SK-N-SH (cell line): ENCODE measurements around the gene ZNF804B. TPM values are rescaled to one million over a fixed set of nuclear protein-coding genes. Genes with fewer than 3 reads are reported as not detected.

Experiments
- CTCF ChIA-PET: fragments of 300-600, 350-600 bp; formaldehyde crosslinking; extraction: SDS; loops from one replicate; lab custom pipeline; 2021; lab: Yijun Ruan, JAX
- POLR2A ChIA-PET: fragments of 350-600 bp; sonication (Branson Sonifier 250); formaldehyde crosslinking; extraction: SDS; loops from one replicate; lab custom pipeline; 2020; ENCODE audit warnings: antibody characterized with exemption, inconsistent platforms; lab: Yijun Ruan, JAX
- DNase-seq: peaks from one replicate; pipeline ENCODE4 v3.0.0; 2012
- H2AFZ ChIP-seq: fragments of 200-600 bp; sonication (generic); 2 replicates; pipeline ENCODE4 v1.8.1; 2016; ENCODE audit warnings: antibody characterized with exemption, mild to moderate bottlenecking, low read depth
- H3F3A ChIP-seq: fragments of 200-600 bp; sonication (generic); replicated peaks from 2 replicates; pipeline ENCODE3; 2016; ENCODE audit warnings: antibody characterized with exemption, mild to moderate bottlenecking; ENCODE audit not compliant: insufficient read depth
- H3K27ac ChIP-seq, 2 experiments: fragments of 200-500 bp in 1 of 2; fragments of 200-600 bp in 1 of 2; sonication (Bioruptor generic) in 1 of 2; sonication (generic), shearing (Covaris generic) in 1 of 2; 2 replicates each; pipeline versions ENCODE4 v1.5.1 to v1.6.1; 2014 to 2016; ENCODE audit warnings: low read depth in 2 of 2, inconsistent platforms in 1 of 2, low read length in 1 of 2, mild to moderate bottlenecking in 1 of 2, mixed read lengths in 1 of 2
- H3K27me3 ChIP-seq: fragments of 200-600 bp; sonication (generic), shearing (Covaris generic); 2 replicates; pipeline ENCODE4 v1.6.1; 2016; ENCODE audit warnings: mixed run types; ENCODE audit not compliant: insufficient read depth
- H3K36me3 ChIP-seq, 2 experiments: fragments of 200-500 bp in 1 of 2; fragments of 200-600 bp in 1 of 2; sonication (Bioruptor generic) in 1 of 2; sonication (generic) in 1 of 2; replicated peaks in 1 of 2; 2 replicates each; pipeline versions ENCODE3 to v1.5.1; 2014 to 2016; ENCODE audit warnings: low read length in 1 of 2, mild to moderate bottlenecking in 1 of 2; ENCODE audit not compliant: insufficient read depth in 2 of 2, control insufficient read depth in 1 of 2
- H3K4me1 ChIP-seq, 2 experiments: fragments of 200-500 bp in 1 of 2; fragments of 200-600 bp in 1 of 2; sonication (Bioruptor generic) in 1 of 2; sonication (generic), shearing (Covaris generic) in 1 of 2; 2 replicates each; pipeline versions ENCODE4 v1.5.1 to v1.6.1; 2014 to 2016; ENCODE audit warnings: low read depth in 1 of 2, low read length in 1 of 2, mixed run types in 1 of 2; ENCODE audit not compliant: insufficient read depth in 2 of 2, control insufficient read depth in 1 of 2
- H3K4me2 ChIP-seq: fragments of 200-600 bp; sonication (generic), shearing (Covaris generic); 2 replicates; pipeline ENCODE4 v1.6.1; 2017; ENCODE audit warnings: mixed run types
- H3K4me3 ChIP-seq, 2 experiments: fragments of 200-500 bp in 1 of 2; fragments of 200-600 bp in 1 of 2; sonication (Bioruptor generic) in 1 of 2; sonication (generic), shearing (Covaris generic) in 1 of 2; 2 replicates each; pipeline versions ENCODE4 v1.5.1 to v1.8.1; 2014 to 2016; ENCODE audit warnings: low read depth in 2 of 2, inconsistent platforms in 1 of 2, low read length in 1 of 2, mild to moderate bottlenecking in 1 of 2, mixed read lengths in 1 of 2, moderate library complexity in 1 of 2
- H3K79me2 ChIP-seq: fragments of 200-600 bp; sonication (generic); 2 replicates; pipeline ENCODE4 v1.8.1; 2017; ENCODE audit warnings: mild to moderate bottlenecking; ENCODE audit not compliant: insufficient read depth
- H3K9ac ChIP-seq: fragments of 200-600 bp; sonication (generic); 2 replicates; pipeline ENCODE4 v1.6.1; 2017; ENCODE audit warnings: mixed run types
- H3K9me2 ChIP-seq: fragments of 200-600 bp; sonication (generic); 2 replicates; pipeline ENCODE4 v1.6.1; 2017; ENCODE audit warnings: mixed run types
- H3K9me3 ChIP-seq: fragments of 200-600 bp; sonication (generic); 2 replicates; pipeline ENCODE4 v1.6.1; 2017; ENCODE audit warnings: mixed run types, mild to moderate bottlenecking, moderate library complexity
- H4K20me1 ChIP-seq: fragments of 200-600 bp; sonication (generic); 2 replicates; pipeline ENCODE4 v1.6.1; 2017; ENCODE audit warnings: mild to moderate bottlenecking, mixed run types; ENCODE audit not compliant: insufficient read depth
- CTCF ChIP-seq: fragments of 200-600 bp; sonication (generic); IDR thresholded peaks from 2 replicates; pipeline ENCODE4 v1.6.1; 2017; ENCODE audit warnings: antibody characterized with exemption, mild to moderate bottlenecking, moderate library complexity
- ELF1 ChIP-seq: IDR thresholded peaks from 2 replicates; pipeline ENCODE4 v1.4.0; 2012
- EZH2phosphoT487 ChIP-seq: fragments of 200-600 bp; sonication (generic); IDR thresholded peaks from 2 replicates; pipeline ENCODE4 v1.6.1; 2017; ENCODE audit warnings: low read depth, mixed run types, mild to moderate bottlenecking, antibody characterized with exemption, moderate library complexity, borderline replicate concordance
- FOXM1 ChIP-seq: IDR thresholded peaks from 2 replicates; pipeline ENCODE4 v1.4.0; 2012; ENCODE audit warnings: low read depth, mild to moderate bottlenecking
- IRF3 ChIP-seq: fragments of 150-350 bp; IDR thresholded peaks from 2 replicates; pipeline ENCODE4 v1.6.1; 2016; ENCODE audit warnings: mild to moderate bottlenecking, low read depth, low read length
- JUND ChIP-seq: IDR thresholded peaks from 2 replicates; pipeline ENCODE4 v1.4.0; 2012
- MAX ChIP-seq: IDR thresholded peaks from 2 replicates; pipeline ENCODE4 v1.4.0; 2012; ENCODE audit warnings: low read depth
- MEF2A ChIP-seq: IDR thresholded peaks from 2 replicates; pipeline ENCODE4 v1.4.0; 2012; ENCODE audit warnings: low read depth, borderline replicate concordance
- NRF1 ChIP-seq: IDR thresholded peaks from 2 replicates; pipeline ENCODE4 v1.6.1; 2012; ENCODE audit warnings: low read depth, mild to moderate bottlenecking, low read length
- POLR2AphosphoS5 ChIP-seq: IDR thresholded peaks from 2 replicates; pipeline ENCODE4 v1.6.1; 2012; ENCODE audit warnings: low read depth, low read length
- RCOR1 ChIP-seq: fragments of 150-350 bp; IDR thresholded peaks from 2 replicates; pipeline ENCODE4 v1.6.1; 2017; ENCODE audit warnings: antibody characterized with exemption, low read length
- TEAD4 ChIP-seq: IDR thresholded peaks from 2 replicates; pipeline ENCODE4 v1.4.0; 2012; ENCODE audit warnings: mild to moderate bottlenecking, borderline replicate concordance; ENCODE audit not compliant: insufficient read depth
- USF2 ChIP-seq: fragments of 150-350 bp; IDR thresholded peaks from 2 replicates; pipeline ENCODE4 v1.6.1; 2017; ENCODE audit warnings: antibody characterized with exemption, low read length, low read depth, borderline replicate concordance
- YY1 ChIP-seq: IDR thresholded peaks from 2 replicates; pipeline ENCODE4 v1.4.0; 2012; ENCODE audit warnings: low read depth, mild to moderate bottlenecking
- WGBS: methylation state at CpG from one replicate; pipeline ENCODE4 v1.1.6; 2017; ENCODE audit warnings: low lambda C conversion rate; 5-methylcytosine and 5-hydroxymethylcytosine counted together
- polyA plus RNA-seq, 3 experiments: library from polyadenylated mRNA; depleted of rRNA; stranded (reverse); fragments of >200 nt; gene quantifications; 2 replicates each; pipeline ENCODE4 v1.2.3, GENCODE V29; 2012

Gene ZNF804B
- polyA plus RNA-seq, 1 of the 3 experiments (the other 2 are of a cell fraction), result not detected

GRCh38 chr7:89002981-89003956, 243.8 kb downstream of the ZNF804B start:
- 28% methylated on average over 4 of the region's 4 CpGs for WGBS
- H3K9me3 ChIP-seq, result no peaks in the 10 kb centered on the region
- no peaks in the 10 kb centered on the region for H3F3A ChIP-seq
- DNase-seq, result no peak
- H3K9ac ChIP-seq, result no peak overlapping the region
- no peaks in the 10 kb centered on the region; a peak in 1 of 4 replicates for H3K4me1 ChIP-seq
- peak overlapping the region; percentile 20; the same call in 1 of the 2 replicates for H3K4me2 ChIP-seq
- H4K20me1 ChIP-seq, result no peaks in the 10 kb centered on the region
- H2AFZ ChIP-seq, result peak overlapping the region; percentile 64; the same call in 1 of the 2 replicates
- no peaks in the 10 kb centered on the region for H3K79me2 ChIP-seq
- TF ChIP-seq EZH2phosphoT487 (no peak), TEAD4 (no peak), RCOR1 (no peak), MAX (no peak), IRF3 (no peak), POLR2AphosphoS5 (no peak)
- no peak overlapping the region for H3K27ac ChIP-seq
- POLR2A ChIA-PET, result no interaction called here
- no peaks in the 10 kb centered on the region for H3K36me3 ChIP-seq
- H3K27me3 ChIP-seq, result no peaks in the 10 kb centered on the region
- H3K4me3 ChIP-seq, result peak overlapping the region in 1 of 2 experiments; percentile 22; a peak in 1 of 4 replicates
- CTCF ChIA-PET, result interaction anchor here (0.9 kb wide), 1 partner anchor 11 kb away, joined by 3 read pairs; no protein-coding TSS in a partner anchor
- no peaks in the 10 kb centered on the region for H3K9me2 ChIP-seq

- Histone ChIP-seq H3K4me1 (no peaks in the 10 kb centered on the region), H3K9me3 (no peaks in the 10 kb centered on the region; the same call in 1 of the 2 replicates), H3K79me2 (no peaks in the 10 kb centered on the region), H3K27ac (no peak overlapping the region), H3K4me3 (no peak overlapping the region), H3K36me3 (no peaks in the 10 kb centered on the region), H3K4me2 (no peak overlapping the region), H3F3A (no peaks in the 10 kb centered on the region), H3K9me2 (no peaks in the 10 kb centered on the region), H2AFZ (no peak overlapping the region), H3K9ac (no peak overlapping the region), H3K27me3 (no peaks in the 10 kb centered on the region), H4K20me1 (no peaks in the 10 kb centered on the region)
- POLR2A ChIA-PET, result no interaction called here
- DNase-seq, result no peak
- TF ChIP-seq ELF1 (no peak), JUND (no peak)
- CTCF ChIA-PET, result no interaction called here
- WGBS, result 25% methylated on average over 5 of the region's 5 CpGs
Observed at GRCh38 chr7:89012016-89012415, 252.5 kb downstream of the ZNF804B start.

- Histone ChIP-seq H3K27ac (no peak overlapping the region), H3K9me2 (no peaks in the 10 kb centered on the region), H3K4me1 (no peaks in the 10 kb centered on the region), H3K4me3 (no peak overlapping the region), H3K27me3 (no peaks in the 10 kb centered on the region), H3K4me2 (no peak overlapping the region), H2AFZ (no peak overlapping the region), H3K36me3 (no peaks in the 10 kb centered on the region), H3K9me3 (no peaks in the 10 kb centered on the region; the same call in 1 of the 2 replicates), H4K20me1 (no peaks in the 10 kb centered on the region), H3F3A (no peaks in the 10 kb centered on the region), H3K79me2 (no peaks in the 10 kb centered on the region), H3K9ac (no peak overlapping the region)
- ChIA-PET CTCF (no interaction called here), POLR2A (no interaction called here)
- DNase-seq, result no peak
- 31% methylated on average over 3 of the region's 3 CpGs for WGBS
- TF ChIP-seq MAX (no peak), ELF1 (no peak), FOXM1 (no peak), MEF2A (no peak), NRF1 (no peak), YY1 (no peak), IRF3 (no peak), CTCF (no peak), USF2 (no peak)
Observed at GRCh38 chr7:89017695-89018094, 258.2 kb downstream of the ZNF804B start.
